ENCODE results near the gene FADS3. TPM values are rescaled to one million over a fixed set of nuclear protein-coding genes. Genes with fewer than 3 reads are reported as not detected.
A peak's percentile ranks its signal among the peaks of the same experiment; 100 is the strongest.

FADS3 gene
- total RNA-seq, 3 donors from 2014 or later, result 38.8 to 156 (median 112) TPM

DNA sequence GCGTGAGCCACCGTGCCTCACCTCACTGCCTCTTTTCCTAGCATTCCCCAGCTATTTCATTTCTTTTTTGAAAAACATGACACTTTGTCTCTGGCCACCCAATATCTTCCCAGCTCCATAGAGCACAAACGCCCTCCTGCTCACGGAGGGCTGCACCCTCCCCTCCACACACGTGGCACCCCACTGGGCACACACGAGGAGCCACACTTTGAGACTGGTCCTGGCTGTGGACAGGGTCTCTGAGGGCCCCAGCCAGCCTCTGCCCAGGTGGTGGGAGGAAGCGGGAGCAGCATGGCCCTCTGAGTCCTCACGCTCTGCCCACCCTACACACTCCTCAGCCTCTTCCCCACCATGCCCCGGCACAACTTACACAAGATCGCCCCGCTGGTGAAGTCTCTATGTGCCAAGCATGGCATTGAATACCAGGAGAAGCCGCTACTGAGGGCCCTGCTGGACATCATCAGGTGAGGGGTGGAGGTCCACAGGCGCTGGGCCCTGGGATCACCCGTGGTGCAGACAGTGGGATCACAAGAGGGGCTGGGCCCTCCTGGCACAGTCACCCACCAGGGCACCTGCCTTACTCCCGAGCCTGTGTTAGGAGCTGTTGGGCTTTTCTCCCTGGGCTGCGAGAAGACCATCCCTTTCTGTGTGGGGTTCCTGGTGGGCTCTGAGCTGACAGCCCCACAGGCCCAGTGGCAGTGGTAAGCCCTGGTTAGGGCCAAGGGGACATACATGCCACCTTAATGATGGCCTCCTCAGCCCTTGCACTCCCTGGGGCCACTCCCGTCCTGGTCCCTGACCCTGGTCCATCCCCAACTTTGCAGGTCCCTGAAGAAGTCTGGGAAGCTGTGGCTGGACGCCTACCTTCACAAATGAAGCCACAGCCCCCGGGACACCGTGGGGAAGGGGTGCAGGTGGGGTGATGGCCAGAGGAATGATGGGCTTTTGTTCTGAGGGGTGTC lies 26.2 kb downstream of the FADS3 start:
- no peaks in the 10 kb centered on the region for H3K4me1 ChIP-seq
- TF ChIP-seq POLR2AphosphoS5 (IDR thresholded peaks at IDR 0.05) (no peak), POLR2A (IDR thresholded peaks at IDR 0.05) (no peak)
- TF ChIP-seq, protein P1, sequence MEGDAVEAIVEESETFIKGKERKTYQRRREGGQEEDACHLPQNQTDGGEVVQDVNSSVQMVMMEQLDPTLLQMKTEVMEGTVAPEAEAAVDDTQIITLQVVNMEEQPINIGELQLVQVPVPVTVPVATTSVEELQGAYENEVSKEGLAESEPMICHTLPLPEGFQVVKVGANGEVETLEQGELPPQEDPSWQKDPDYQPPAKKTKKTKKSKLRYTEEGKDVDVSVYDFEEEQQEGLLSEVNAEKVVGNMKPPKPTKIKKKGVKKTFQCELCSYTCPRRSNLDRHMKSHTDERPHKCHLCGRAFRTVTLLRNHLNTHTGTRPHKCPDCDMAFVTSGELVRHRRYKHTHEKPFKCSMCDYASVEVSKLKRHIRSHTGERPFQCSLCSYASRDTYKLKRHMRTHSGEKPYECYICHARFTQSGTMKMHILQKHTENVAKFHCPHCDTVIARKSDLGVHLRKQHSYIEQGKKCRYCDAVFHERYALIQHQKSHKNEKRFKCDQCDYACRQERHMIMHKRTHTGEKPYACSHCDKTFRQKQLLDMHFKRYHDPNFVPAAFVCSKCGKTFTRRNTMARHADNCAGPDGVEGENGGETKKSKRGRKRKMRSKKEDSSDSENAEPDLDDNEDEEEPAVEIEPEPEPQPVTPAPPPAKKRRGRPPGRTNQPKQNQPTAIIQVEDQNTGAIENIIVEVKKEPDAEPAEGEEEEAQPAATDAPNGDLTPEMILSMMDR (IDR thresholded peaks at IDR 0.05), result no peak
- no peak for DNase-seq (ENCODE audit: low spot score in 2 of 2)
- intact Hi-C loops (cut with DNase I; ENCODE audit: low total_unique reads), result no loop called here
- H3K4me3 ChIP-seq, result no peak overlapping the region
- H3K9me3 ChIP-seq, result no peaks in the 10 kb centered on the region
- H3K27ac ChIP-seq, result no peak overlapping the region
- H3K27me3 ChIP-seq, result no peaks in the 10 kb centered on the region
- H3K36me3 ChIP-seq, result no peaks in the 10 kb centered on the region

DNA sequence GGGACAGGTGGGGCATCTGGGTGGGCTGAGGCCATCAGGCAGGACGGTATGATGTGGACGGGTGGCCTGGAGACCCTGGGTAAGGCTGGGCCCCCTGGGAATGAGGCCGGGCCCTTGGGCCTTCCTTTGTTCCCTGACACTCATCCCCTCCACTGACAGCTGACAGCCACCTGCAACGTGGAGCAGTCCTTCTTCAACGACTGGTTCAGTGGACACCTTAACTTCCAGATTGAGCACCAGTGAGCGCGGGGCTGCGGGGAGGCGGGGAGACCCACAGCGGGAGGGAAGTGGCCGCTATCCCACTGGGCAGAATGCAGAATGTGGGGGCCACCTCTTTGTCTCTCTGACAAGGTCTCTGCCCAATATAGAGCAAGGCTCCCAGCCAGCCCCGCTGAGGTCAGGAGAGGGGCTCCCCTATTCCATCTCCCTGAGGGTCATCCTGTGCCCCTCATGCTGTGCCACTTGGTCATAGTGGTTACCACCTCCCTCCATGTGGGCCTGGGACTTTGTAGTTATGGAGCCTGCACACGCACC lies 27.7 kb downstream of the FADS3 start:
- TF ChIP-seq POLR2A (IDR thresholded peaks at IDR 0.05) (no peak), POLR2AphosphoS5 (IDR thresholded peaks at IDR 0.05) (no peak)
- H3K27ac ChIP-seq, result no peak overlapping the region
- H3K36me3 ChIP-seq, result no peaks in the 10 kb centered on the region
- no peaks in the 10 kb centered on the region for H3K9me3 ChIP-seq
- intact Hi-C loops (cut with DNase I; ENCODE audit: low total_unique reads), result no loop called here
- H3K27me3 ChIP-seq, result no peaks in the 10 kb centered on the region
- DNase-seq (ENCODE audit: low spot score in 2 of 2), result no peak
- no peak overlapping the region for H3K4me3 ChIP-seq
- H3K4me1 ChIP-seq, result no peaks in the 10 kb centered on the region

DNA sequence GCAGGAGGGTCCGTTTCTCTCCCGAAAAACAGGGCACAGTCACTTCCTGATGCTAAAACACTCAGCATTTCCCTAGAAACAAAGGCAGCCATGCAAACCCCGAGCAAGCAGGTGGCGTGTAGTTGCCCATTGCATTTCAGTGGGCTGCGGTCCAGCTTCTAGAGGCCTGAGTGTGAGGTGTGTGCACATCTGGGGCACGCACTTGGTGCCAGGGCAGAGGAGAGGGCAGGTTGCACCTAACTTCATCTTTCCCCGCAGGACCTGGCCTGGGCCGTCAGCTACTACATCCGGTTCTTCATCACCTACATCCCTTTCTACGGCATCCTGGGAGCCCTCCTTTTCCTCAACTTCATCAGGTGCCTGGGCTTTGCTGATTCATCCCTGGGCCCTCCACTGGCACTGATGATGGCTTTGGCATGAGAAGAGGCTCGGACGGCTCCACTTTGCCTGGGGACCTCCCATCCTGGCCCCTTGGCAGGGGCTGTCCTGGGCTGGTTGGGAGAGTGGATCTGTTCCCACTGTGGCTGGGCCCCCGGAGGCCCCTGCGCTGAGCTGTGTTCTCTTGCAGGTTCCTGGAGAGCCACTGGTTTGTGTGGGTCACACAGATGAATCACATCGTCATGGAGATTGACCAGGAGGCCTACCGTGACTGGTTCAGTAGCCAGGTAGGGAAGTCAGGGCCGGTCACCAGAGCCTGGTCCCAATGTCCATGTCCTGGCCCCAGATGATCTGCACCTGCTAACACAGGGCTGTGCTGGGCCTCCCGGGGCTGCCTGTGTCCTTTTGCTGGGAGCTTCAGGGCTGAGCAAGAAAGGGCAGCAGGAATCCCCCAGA lies 28.4 kb downstream of the FADS3 start:
- Histone ChIP-seq H3K4me1 (no peaks in the 10 kb centered on the region), H3K27me3 (no peaks in the 10 kb centered on the region), H3K4me3 (no peak overlapping the region), H3K36me3 (no peaks in the 10 kb centered on the region), H3K9me3 (no peaks in the 10 kb centered on the region), H3K27ac (no peak overlapping the region)
- intact Hi-C loops (cut with DNase I; ENCODE audit: low total_unique reads), result no loop called here
- DNase-seq (ENCODE audit: low spot score in 2 of 2), result no peak
- TF ChIP-seq POLR2AphosphoS5 (IDR thresholded peaks at IDR 0.05), result no peak
- TF ChIP-seq POLR2A (IDR thresholded peaks at IDR 0.05), result no peak
- TF ChIP-seq, protein P1 (IDR thresholded peaks at IDR 0.05), result no peak

DNA sequence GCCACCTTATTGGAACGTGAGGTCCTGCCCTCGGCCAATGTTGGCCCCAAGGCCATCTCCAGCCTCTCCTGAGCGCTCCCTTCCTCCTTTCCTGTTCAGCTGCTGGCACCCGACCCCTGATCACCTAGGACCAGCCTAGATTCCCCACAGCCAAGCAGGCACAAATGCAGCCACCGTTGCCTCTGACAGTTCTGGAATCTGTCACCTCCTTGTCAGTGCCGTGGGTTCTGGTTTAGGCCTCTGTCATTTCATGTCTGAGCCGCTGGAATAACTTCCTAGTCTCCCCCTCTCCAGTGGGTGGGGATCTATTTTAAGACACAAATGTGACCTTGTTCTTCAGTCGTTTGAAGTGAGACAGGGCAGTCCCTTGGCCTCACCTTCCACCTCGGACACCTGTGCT lies 29.7 kb downstream of the FADS3 start:
- Histone ChIP-seq H3K27ac (no peak overlapping the region), H3K4me3 (no peak overlapping the region), H3K36me3 (no peaks in the 10 kb centered on the region), H3K27me3 (no peaks in the 10 kb centered on the region), H3K4me1 (no peaks in the 10 kb centered on the region), H3K9me3 (no peaks in the 10 kb centered on the region)
- intact Hi-C loops (cut with DNase I; ENCODE audit: low total_unique reads), result no loop called here
- DNase-seq (ENCODE audit: low spot score in 2 of 2), result no peak
- TF ChIP-seq, protein P1 (IDR thresholded peaks at IDR 0.05), result no peak
- no peak for TF ChIP-seq POLR2AphosphoS5 (IDR thresholded peaks at IDR 0.05)
- TF ChIP-seq POLR2A (IDR thresholded peaks at IDR 0.05), result no peak

DNA sequence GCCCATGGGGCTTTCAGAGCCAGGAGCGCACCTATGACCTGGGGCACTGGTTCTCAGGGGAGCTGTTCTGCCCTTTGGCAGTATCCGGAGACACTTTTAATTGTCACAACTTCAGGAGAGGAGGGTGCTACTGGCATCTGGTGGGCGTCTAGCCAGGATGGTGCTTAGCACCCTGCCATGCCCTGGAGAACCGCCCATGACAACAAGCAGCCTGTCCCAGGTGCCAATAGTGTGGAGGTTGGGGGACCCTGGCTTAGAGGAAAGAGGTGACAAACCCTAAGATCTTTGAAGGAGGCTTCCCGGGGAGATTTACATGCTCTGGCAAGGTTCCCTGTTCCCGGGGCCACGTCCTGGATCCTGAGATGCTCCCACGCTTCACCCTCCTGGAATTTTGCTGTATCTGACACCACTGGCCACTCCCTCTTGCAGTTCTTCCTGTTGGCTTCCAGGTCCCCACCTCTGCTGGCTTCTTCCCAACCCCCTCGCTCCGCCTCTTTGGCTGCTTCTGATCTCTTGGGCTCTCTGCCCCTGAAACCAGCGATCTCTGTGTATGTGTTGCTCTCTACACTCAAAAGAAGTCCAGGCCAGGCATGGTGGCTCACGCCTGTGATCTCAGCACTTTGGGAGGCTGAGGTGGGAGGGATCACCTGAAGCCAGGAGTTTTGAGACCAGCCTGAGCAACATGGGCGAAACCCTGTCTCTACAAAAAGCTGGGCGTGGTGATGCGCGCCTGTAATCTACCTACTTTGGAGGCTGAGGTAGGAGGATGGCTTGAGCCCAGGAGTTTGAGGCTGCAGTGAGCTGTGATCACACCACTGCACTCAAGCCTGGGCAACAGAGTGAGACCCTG lies 31.1 kb downstream of the FADS3 start:
- TF ChIP-seq POLR2A (IDR thresholded peaks at IDR 0.05), result no peak
- TF ChIP-seq POLR2AphosphoS5 (IDR thresholded peaks at IDR 0.05), result no peak
- TF ChIP-seq, protein P1 (IDR thresholded peaks at IDR 0.05), result no peak
- intact Hi-C loops (cut with DNase I; ENCODE audit: low total_unique reads), result no loop called here
- Histone ChIP-seq H3K4me1 (no peaks in the 10 kb centered on the region), H3K27me3 (no peaks in the 10 kb centered on the region), H3K4me3 (no peak overlapping the region), H3K27ac (no peak overlapping the region), H3K36me3 (no peaks in the 10 kb centered on the region), H3K9me3 (no peaks in the 10 kb centered on the region)
- peak in 1 of 2 donors; percentile 40 for DNase-seq (ENCODE audit: low spot score in 2 of 2)

Data from breast epithelium (tissue), 4 donors.